Endothelial cell (in vitro differentiated cells): ENCODE measurements around the gene ECM2. TPM values are rescaled to one million over a fixed set of nuclear protein-coding genes. Genes with fewer than 3 reads are reported as not detected.
A peak's percentile ranks its signal among the peaks of the same experiment; 100 is the strongest.

Source experiments
- DNase-seq: peaks from one replicate; pipeline ENCODE4 v3.0.0; 2021; ENCODE audit warnings: low spot score
- H3K27ac Mint-ChIP-seq: one replicate; pipeline ENCODE4 v1.8.0; 2021; ENCODE audit warnings: mixed read lengths, inconsistent platforms; ENCODE audit not compliant: unreplicated experiment
- H3K27me3 Mint-ChIP-seq: one replicate; pipeline ENCODE4 v1.8.0; 2021; ENCODE audit warnings: mild to moderate bottlenecking, moderate library complexity, mixed read lengths, inconsistent platforms; ENCODE audit not compliant: unreplicated experiment
- H3K36me3 Mint-ChIP-seq: one replicate; pipeline ENCODE4 v1.8.0; 2021; ENCODE audit warnings: mild to moderate bottlenecking, low read depth, mixed read lengths, inconsistent platforms; ENCODE audit not compliant: unreplicated experiment
- H3K4me1 Mint-ChIP-seq: one replicate; pipeline ENCODE4 v1.8.0; 2021; ENCODE audit warnings: mild to moderate bottlenecking, mixed read lengths, inconsistent platforms; ENCODE audit not compliant: unreplicated experiment
- H3K4me3 Mint-ChIP-seq: one replicate; pipeline ENCODE4 v1.8.0; 2021; ENCODE audit warnings: mild to moderate bottlenecking, mixed read lengths, inconsistent platforms; ENCODE audit not compliant: unreplicated experiment
- H3K9me3 Mint-ChIP-seq: one replicate; pipeline ENCODE4 v1.8.0; 2021; ENCODE audit warnings: mixed read lengths, inconsistent platforms; ENCODE audit not compliant: unreplicated experiment
- total RNA-seq: library from RNA; stranded (reverse); fragmentation: NEBNext Ultra II Directional; extraction: Animal tissue kit (Norgen Biotek cat#: 25700); gene quantifications from one replicate; pipeline ENCODE4 v1.2.1, GENCODE V29; 2021; ENCODE audit not compliant: unreplicated experiment
- TF ChIP-seq, protein P1 (sequence below): fragments of 200-600 bp; sonication (generic); IDR thresholded peaks from one replicate; pipeline ENCODE4 v1.5.0; 2021; ENCODE audit warnings: antibody characterized with exemption; ENCODE audit not compliant: unreplicated experiment

The ECM2 gene
- total RNA-seq, 1 donor from 2014 or later: not detected

DNA sequence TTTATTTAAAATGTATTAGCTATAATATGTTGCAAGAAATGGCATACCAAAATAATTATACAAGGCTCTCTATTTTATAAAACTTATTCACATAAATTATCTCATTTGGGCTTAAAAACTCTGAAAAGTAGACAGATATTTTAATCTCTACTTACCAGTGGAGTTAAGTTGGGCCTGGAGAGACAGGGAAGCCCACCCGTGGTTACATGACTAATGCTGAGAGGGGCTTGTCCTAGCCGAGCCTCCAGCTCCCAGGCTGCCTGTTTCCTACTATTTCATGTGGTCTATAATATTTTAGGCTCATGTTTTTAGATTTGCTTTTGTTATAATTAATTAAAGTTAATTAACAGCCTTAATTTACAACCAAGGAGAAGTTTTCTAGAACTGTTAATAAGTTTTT is 32.6 kb downstream of the ECM2 start:
- no peaks in the 10 kb centered on the region for H3K36me3 Mint-ChIP-seq
- peaks cover 19% of the 10 kb centered on the region for H3K4me1 Mint-ChIP-seq
- no peak overlapping the region for H3K4me3 Mint-ChIP-seq
- H3K9me3 Mint-ChIP-seq: no peaks in the 10 kb centered on the region
- no peak for DNase-seq
- TF ChIP-seq, protein P1, sequence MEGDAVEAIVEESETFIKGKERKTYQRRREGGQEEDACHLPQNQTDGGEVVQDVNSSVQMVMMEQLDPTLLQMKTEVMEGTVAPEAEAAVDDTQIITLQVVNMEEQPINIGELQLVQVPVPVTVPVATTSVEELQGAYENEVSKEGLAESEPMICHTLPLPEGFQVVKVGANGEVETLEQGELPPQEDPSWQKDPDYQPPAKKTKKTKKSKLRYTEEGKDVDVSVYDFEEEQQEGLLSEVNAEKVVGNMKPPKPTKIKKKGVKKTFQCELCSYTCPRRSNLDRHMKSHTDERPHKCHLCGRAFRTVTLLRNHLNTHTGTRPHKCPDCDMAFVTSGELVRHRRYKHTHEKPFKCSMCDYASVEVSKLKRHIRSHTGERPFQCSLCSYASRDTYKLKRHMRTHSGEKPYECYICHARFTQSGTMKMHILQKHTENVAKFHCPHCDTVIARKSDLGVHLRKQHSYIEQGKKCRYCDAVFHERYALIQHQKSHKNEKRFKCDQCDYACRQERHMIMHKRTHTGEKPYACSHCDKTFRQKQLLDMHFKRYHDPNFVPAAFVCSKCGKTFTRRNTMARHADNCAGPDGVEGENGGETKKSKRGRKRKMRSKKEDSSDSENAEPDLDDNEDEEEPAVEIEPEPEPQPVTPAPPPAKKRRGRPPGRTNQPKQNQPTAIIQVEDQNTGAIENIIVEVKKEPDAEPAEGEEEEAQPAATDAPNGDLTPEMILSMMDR: no peak
- H3K27me3 Mint-ChIP-seq: no peaks in the 10 kb centered on the region
- H3K27ac Mint-ChIP-seq: no peak overlapping the region

DNA sequence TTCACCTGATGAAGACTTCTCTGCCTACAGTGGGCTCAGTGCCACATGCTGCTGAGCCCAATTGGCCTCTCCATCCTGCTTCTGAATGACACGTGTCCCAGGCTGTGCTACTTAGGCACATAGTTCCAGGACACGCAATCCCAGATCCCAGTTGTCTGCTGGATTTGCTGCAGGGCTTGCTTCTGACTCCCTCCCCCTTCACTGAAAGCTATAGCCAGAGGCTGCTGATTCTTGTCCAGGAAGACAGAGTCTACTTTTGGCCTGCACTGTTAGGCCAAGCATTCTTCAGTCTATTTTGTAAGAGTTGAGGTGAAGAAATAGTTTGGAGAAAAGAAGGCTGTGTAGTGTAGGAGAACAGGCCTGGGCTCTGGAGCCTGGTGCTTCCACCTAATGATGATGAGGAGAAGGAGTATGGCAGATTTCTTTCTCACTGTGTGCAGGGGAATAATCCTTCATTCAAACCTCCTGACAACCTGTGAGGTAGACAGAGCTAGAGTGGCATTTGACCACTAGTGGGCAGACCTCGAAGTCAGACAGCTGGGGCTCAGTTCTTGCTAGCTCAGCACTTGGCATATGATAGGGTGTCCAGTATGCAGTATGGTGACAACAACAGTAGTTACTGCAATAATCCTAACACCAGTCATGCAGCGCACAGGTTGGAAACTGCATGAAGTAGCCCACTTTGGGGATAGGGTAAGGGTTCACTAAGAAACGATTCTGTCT is 34.0 kb downstream of the ECM2 start:
- Mint-ChIP-seq H3K4me1 (peaks cover 7% of the 10 kb centered on the region), H3K4me3 (no peak overlapping the region), H3K27ac (no peak overlapping the region), H3K36me3 (no peaks in the 10 kb centered on the region), H3K27me3 (no peaks in the 10 kb centered on the region), H3K9me3 (no peaks in the 10 kb centered on the region)
- TF ChIP-seq, protein P1: peak; percentile 59
- DNase-seq: peak; percentile 50

DNA sequence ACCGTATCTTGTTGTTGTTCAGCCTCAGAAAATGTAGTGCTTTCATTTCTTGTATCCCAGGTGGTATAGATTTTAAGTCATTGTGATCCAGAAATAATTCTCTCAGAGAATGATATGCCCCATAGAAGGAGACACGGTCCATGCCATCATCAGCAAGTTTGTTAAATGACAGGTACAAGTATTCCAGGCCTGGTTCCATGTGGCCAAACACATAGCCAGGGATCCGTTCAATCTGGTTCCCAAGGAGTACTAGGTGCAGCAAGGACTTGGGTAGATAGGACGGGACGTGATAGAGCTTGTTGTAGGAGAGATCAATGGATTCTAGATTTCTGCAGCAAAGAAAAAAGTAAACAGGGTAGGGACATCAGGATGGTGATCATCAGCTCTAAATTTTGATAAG is 35.1 kb downstream of the ECM2 start:
- Mint-ChIP-seq H3K4me3 (no peak overlapping the region), H3K27me3 (no peaks in the 10 kb centered on the region), H3K4me1 (peaks cover 2% of the 10 kb centered on the region), H3K9me3 (no peaks in the 10 kb centered on the region), H3K36me3 (no peaks in the 10 kb centered on the region), H3K27ac (no peak overlapping the region)
- no peak for DNase-seq
- TF ChIP-seq, protein P1: no peak

DNA sequence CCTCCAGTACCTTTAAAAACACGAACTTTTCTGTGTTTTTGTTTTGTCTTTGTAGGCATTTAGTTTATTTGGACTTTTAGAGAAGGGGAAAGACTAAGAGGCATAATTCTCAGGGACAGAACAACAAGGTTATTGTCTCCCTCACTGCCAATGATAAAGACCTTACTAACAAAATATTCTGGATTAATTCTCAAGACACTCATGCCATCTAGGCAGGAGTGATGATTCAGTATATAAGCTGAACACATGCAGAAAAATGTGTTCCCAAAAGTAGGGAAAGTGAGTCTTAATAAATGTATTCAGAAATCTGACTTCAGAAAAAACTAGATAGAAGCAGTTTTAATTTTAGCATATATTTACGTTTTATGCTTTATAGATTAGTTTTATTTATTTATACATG is 36.1 kb downstream of the ECM2 start:
- H3K4me3 Mint-ChIP-seq: no peak overlapping the region
- no peak for DNase-seq
- no peaks in the 10 kb centered on the region for H3K36me3 Mint-ChIP-seq
- TF ChIP-seq, protein P1: no peak
- no peak overlapping the region for H3K27ac Mint-ChIP-seq
- H3K9me3 Mint-ChIP-seq: no peaks in the 10 kb centered on the region
- H3K4me1 Mint-ChIP-seq: no peaks in the 10 kb centered on the region
- H3K27me3 Mint-ChIP-seq: no peaks in the 10 kb centered on the region

DNA sequence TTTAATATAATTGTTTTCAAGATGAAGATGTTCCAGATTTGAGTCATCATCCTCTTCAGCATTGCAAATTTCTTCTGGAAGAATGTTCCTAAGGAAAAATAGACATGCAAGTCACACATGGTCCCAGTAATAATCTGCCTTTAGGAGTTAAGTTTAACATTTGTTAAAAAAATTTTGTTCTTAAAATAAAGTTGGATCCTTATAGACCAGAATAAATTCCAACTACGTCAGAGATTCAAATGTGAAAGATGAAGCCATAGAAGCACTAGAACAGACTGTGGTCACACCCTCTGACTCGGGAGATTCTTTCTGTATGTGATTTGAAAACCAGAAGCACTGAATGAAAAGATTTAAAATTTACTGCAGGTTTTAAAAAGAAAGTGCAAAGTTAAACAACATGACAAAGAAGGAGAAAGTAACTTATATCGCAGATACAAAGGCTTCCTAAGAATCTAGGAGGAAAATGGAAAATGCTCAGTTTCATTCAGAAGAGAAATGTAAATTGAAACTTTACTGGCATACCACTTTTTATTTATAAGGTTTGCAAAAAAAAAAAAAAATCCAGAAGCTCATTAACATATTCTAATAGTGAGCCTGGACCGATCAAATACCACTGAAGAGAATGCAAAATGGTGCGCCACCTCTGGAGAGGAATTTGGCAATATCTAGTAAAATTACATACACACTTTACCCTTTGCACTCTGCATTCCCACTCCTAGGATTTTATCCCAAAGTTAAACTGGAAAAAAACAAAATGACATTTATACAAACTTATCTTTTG is 39.2 kb downstream of the ECM2 start:
- Mint-ChIP-seq H3K9me3 (no peaks in the 10 kb centered on the region), H3K27me3 (no peaks in the 10 kb centered on the region)

More for the DNA sequence above, 39.2 kb downstream of the ECM2 start:
- Mint-ChIP-seq H3K4me3 (no peak overlapping the region), H3K36me3 (no peaks in the 10 kb centered on the region), H3K4me1 (peaks cover 4% of the 10 kb centered on the region), H3K27ac (no peak overlapping the region)
- DNase-seq: no peak
- TF ChIP-seq, protein P1: no peak
